SK-N-MC (cell line): ENCODE measurements around the gene EDC3.

Experiments
- EZH2 ChIP-seq: fragments of 200-600 bp; sonication (generic); IDR thresholded peaks from one replicate; pipeline ENCODE4 v1.6.1; 2017; ENCODE audit warnings: antibody characterized with exemption
- POLR2AphosphoS5 ChIP-seq: IDR thresholded peaks from 2 replicates; pipeline ENCODE4 v1.6.1; 2012; ENCODE audit warnings: mild to moderate bottlenecking, low read depth, low read length, borderline replicate concordance

GRCh38 chr15:74599156-74599555, 96.7 kb downstream of the EDC3 start:
- no peak for TF ChIP-seq EZH2
- no peak for TF ChIP-seq POLR2AphosphoS5
